Neural crest cell (in vitro differentiated cells): ENCODE measurements around the gene HYAL1. TPM values are rescaled to one million over a fixed set of nuclear protein-coding genes. Genes with fewer than 3 reads are reported as not detected.

ENCODE experiments used
- DNase-seq: peaks from one replicate; pipeline ENCODE4 v3.0.0; 2021; ENCODE audit warnings: low read depth, mixed read lengths, low spot score
- H3K27ac Mint-ChIP-seq: one replicate; pipeline ENCODE4 v1.8.0; 2021; ENCODE audit warnings: mild to moderate bottlenecking, mixed read lengths; ENCODE audit not compliant: unreplicated experiment
- H3K27me3 Mint-ChIP-seq: 2 replicates; pipeline ENCODE4 v1.8.0; 2021; ENCODE audit warnings: low read depth, mild to moderate bottlenecking, mixed read lengths
- H3K36me3 Mint-ChIP-seq: 2 replicates; pipeline ENCODE4 v1.8.0; 2021; ENCODE audit warnings: low read depth, mild to moderate bottlenecking, mixed read lengths
- H3K4me1 Mint-ChIP-seq: 2 replicates; pipeline ENCODE4 v1.8.0; 2021; ENCODE audit warnings: mixed read lengths
- H3K4me3 Mint-ChIP-seq: one replicate; pipeline ENCODE4 v1.8.0; 2021; ENCODE audit warnings: mild to moderate bottlenecking, mixed read lengths
- H3K9me3 Mint-ChIP-seq: 2 replicates; pipeline ENCODE4 v1.8.0; 2021; ENCODE audit warnings: mixed read lengths
- CTCF ChIP-seq: fragments of 200-600 bp; sonication (generic); conservative IDR thresholded peaks from 2 replicates; pipeline ENCODE4 v1.5.0; 2021; ENCODE audit warnings: antibody characterized with exemption, mild to moderate bottlenecking
- total RNA-seq: library from RNA; stranded (reverse); gene quantifications from 2 replicates; pipeline ENCODE4 v1.2.1, GENCODE V29; 2021

Gene HYAL1
- total RNA-seq, 1 donor from 2014 or later: 2.5 TPM

DNA sequence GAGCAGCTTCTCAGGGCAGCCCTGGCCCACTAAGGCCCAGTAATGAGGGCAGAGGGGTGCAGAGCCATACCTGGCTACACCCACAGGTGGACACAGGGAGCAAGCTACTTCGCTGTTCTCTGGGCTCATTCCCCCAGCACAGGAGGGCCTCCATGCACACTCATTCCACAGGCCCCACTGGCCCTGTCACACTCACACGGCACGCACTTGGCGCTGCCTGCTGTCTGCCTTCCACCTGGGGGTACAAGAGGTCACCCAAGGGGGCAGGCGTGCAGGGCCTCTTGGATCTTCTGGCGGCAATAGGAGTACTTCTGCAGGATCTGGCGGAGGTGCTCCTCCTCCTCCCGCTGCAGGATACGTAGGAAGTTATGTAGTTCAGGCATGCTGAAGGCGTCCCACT is 27.0 kb upstream of the HYAL1 start:
- no peak for DNase-seq
- Mint-ChIP-seq H3K36me3 (peaks cover 5% of the 10 kb centered on the region), H3K9me3 (no peaks in the 10 kb centered on the region), H3K4me3 (peak overlapping the region; percentile 59), H3K27ac (no peak overlapping the region), H3K27me3 (no peaks in the 10 kb centered on the region), H3K4me1 (peaks cover 22% of the 10 kb centered on the region)
- no peak for TF ChIP-seq CTCF

GRCh38 chr3:50327943-50328691 is 24.7 kb upstream of the HYAL1 start, which contains the start of gene TUSC2:
TUSC2 (minus strand) TSS chr3:50328223; CDS start chr3:50328099, 124 bp downstream.
- no peak for TF ChIP-seq CTCF
- Mint-ChIP-seq H3K4me1 (peaks cover 32% of the 10 kb centered on the region), H3K27ac (peak within 1 kb of the TSS; percentile 93), H3K9me3 (no peaks in the 10 kb centered on the region), H3K27me3 (no peaks in the 10 kb centered on the region), H3K36me3 (peaks cover 5% of the 10 kb centered on the region), H3K4me3 (peak within 1 kb of the TSS; percentile 96)
- peak; percentile 93 for DNase-seq

DNA sequence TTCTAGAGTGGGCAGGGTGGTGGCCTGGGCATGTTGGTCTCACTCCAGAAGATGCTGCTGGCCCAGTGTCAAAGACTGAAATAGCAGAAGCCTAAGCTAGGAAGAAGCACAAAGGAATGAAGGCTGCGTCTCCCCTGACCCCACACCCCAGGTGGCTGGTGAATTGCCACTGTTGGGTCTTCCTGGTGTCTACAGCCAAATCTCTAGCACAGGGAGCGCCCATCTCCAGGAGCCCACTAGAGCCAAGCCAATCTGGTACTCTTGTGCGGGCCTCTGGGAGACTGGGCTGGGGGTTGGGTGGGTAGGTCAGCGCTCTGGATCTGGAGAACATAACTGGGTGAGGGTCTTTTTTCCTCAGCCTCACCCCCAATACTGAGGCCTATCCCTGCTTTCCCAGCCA is 23.8 kb upstream of the HYAL1 start:
- H3K27ac Mint-ChIP-seq: no peak overlapping the region

DNA sequence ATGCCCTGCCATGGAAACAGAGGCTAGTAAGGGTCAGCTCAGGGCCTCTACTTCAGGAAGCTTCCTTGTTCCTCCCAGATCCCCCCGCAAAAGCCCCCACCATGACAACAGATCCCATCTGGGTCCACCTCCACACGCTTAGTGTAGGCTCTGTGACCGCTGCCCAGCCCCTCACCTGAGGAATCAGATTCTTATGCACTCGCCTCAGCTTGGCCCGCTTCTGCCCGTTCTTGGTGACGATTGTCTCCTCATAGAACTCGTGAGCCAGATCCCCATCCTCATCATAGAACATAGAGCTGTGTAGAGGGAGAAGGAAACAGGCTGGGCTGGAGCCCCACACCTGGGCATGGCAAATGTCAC is 22.8 kb upstream of the HYAL1 start:
- Mint-ChIP-seq H3K36me3 (peaks cover 5% of the 10 kb centered on the region), H3K27ac (no peak overlapping the region), H3K4me1 (peaks cover 37% of the 10 kb centered on the region), H3K4me3 (peak overlapping the region; percentile 94), H3K9me3 (no peaks in the 10 kb centered on the region), H3K27me3 (no peaks in the 10 kb centered on the region)
- TF ChIP-seq CTCF: no peak
- no peak for DNase-seq

More for the DNA sequence above, 23.8 kb upstream of the HYAL1 start:
- H3K4me3 Mint-ChIP-seq: peak overlapping the region; percentile 96
- DNase-seq: no peak
- H3K27me3 Mint-ChIP-seq: no peaks in the 10 kb centered on the region
- H3K4me1 Mint-ChIP-seq: peaks cover 37% of the 10 kb centered on the region
- TF ChIP-seq CTCF: no peak
- peaks cover 5% of the 10 kb centered on the region for H3K36me3 Mint-ChIP-seq
- H3K9me3 Mint-ChIP-seq: no peaks in the 10 kb centered on the region

DNA sequence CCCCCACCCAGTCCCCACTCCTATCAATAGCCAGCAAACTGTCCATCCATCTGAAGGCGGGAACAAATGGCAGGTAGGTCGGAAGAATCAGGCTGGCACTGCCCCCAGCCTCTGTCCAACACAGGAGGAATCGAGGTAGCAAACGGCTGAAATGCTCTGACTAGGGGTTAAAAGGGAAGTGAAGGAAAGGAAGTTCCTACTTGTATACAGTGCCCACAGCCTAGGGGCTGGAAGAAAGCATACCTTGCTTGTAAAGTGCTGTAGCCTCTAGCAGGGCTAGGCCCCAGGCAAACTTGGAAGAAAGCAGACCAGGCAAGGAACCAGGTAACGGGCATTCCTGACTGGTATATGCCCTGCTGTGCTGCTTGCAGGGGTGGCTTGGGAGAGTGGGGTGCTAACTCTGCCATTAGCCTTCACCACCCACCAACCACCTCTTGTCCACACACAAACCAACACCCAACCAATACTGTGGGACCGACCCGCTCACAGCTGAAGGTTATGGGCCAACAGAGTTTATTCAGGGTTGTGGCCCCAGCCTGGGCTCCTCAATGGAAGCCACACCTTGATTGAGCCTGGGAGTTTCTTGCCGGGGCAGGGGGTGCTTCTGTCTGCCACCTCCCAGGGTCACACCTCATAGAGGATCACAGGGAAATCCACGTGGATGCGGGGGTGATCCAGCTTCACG is 22.3 kb upstream of the HYAL1 start:
- peaks cover 38% of the 10 kb centered on the region for H3K4me1 Mint-ChIP-seq
- no peaks in the 10 kb centered on the region for H3K27me3 Mint-ChIP-seq
- H3K27ac Mint-ChIP-seq: no peak overlapping the region
- H3K9me3 Mint-ChIP-seq: no peaks in the 10 kb centered on the region
- no peak for TF ChIP-seq CTCF
- peak overlapping the region; percentile 94 for H3K4me3 Mint-ChIP-seq
- no peak for DNase-seq
- peaks cover 5% of the 10 kb centered on the region for H3K36me3 Mint-ChIP-seq
